T-cell (primary cell): Measurements from ENCODE around the gene DENND2D. TPM values are rescaled to one million over a fixed set of nuclear protein-coding genes. Genes with fewer than 3 reads are reported as not detected.
"Not testable (repeated sequence)": the region's sequence is repeated elsewhere in the genome, so short reads cannot be mapped to it uniquely, and the experiment has no call there.

ENCODE experiments used
- ATAC-seq, 4 experiments: fragments of 200-7000 bp in 3 of 4; fragments of 150-1000 bp in 1 of 4; cut with Tn5 transposase; replicated peaks in 1 of 4; 1 replicate in 3 of 4; 2 replicates in 1 of 4; pipeline ENCODE4 v1.10.0; 2021; ENCODE audit warnings: moderate library complexity in 3 of 4, mild to moderate bottlenecking in 2 of 4, moderate number of reproducible peaks in 1 of 4
- CTCF ChIA-PET, 2 donors: fragments of 300-600 bp; sonication (Branson Sonifier 250); formaldehyde crosslinking; loops; one replicate each; lab custom pipeline; 2022; ENCODE audit warnings: antibody characterized with exemption in 2 of 2; lab: Charles Lee
- POLR2A ChIA-PET, 2 donors: fragments of 300-600 bp; sonication (Branson Sonifier 250); formaldehyde crosslinking; loops; one replicate each; lab custom pipeline; 2022; ENCODE audit warnings: antibody characterized with exemption in 2 of 2; lab: Charles Lee
- DNase-seq, 35 experiments: peaks; one replicate each; pipeline versions ENCODE4 v3.0.0 to v3.0.0-alpha.2; 2013 to 2023
- H3K27ac ChIP-seq: one replicate; pipeline ENCODE4 v1.5.1; 2013; ENCODE audit warnings: low read length
- H3K27me3 ChIP-seq, 2 experiments: replicated peaks in 1 of 2; 1 replicate in 1 of 2; 2 replicates in 1 of 2; pipeline versions ENCODE4 v1.6.1 to v1.7.0; 2013; ENCODE audit warnings: low read length in 1 of 2, mixed read lengths in 1 of 2; ENCODE audit not compliant: control insufficient read depth in 2 of 2, insufficient read depth in 2 of 2; ENCODE audit errors: extremely low read depth in 1 of 2
- H3K36me3 ChIP-seq, 2 donors: 1 replicate in 1 of 2; 2 replicates in 1 of 2; pipeline versions ENCODE4 v1.6.1 to v1.7.0; 2013; ENCODE audit warnings: low read length in 1 of 2; ENCODE audit not compliant: control insufficient read depth in 2 of 2, insufficient read depth in 1 of 2; ENCODE audit errors: extremely low read depth in 1 of 2
- H3K4me1 ChIP-seq, 2 experiments: 1 replicate in 1 of 2; 2 replicates in 1 of 2; pipeline versions ENCODE4 v1.6.1 to v1.7.0; 2013; ENCODE audit warnings: low read length in 2 of 2, mixed read lengths in 1 of 2; ENCODE audit not compliant: insufficient read depth in 2 of 2, control insufficient read depth in 1 of 2; ENCODE audit errors: extremely low read depth in 1 of 2
- H3K4me3 ChIP-seq, 2 donors: 1 replicate in 1 of 2; 2 replicates in 1 of 2; pipeline versions ENCODE4 v1.5.1 to v1.7.0; 2013; ENCODE audit warnings: mild to moderate bottlenecking in 2 of 2, low read length in 1 of 2, moderate library complexity in 1 of 2; ENCODE audit not compliant: control insufficient read depth in 1 of 2; ENCODE audit errors: extremely low read depth in 1 of 2
- H3K9me3 ChIP-seq: 2 replicates; pipeline ENCODE4 v1.7.0; 2013
- H3K27ac Mint-ChIP-seq, 2 donors: one replicate each; pipeline ENCODE4 v1.8.0; 2020 to 2021; ENCODE audit warnings: mild to moderate bottlenecking in 2 of 2, mixed read lengths in 2 of 2
- H3K27me3 Mint-ChIP-seq, 2 donors: one replicate each; pipeline ENCODE4 v1.8.0; 2021 to 2022; ENCODE audit warnings: mixed read lengths in 2 of 2
- H3K36me3 Mint-ChIP-seq: one replicate; pipeline ENCODE4 v1.8.0; 2021; ENCODE audit warnings: mixed read lengths
- H3K4me1 Mint-ChIP-seq, 3 donors: one replicate each; pipeline ENCODE4 v1.8.0; 2020 to 2022; ENCODE audit warnings: mixed read lengths in 3 of 3, mild to moderate bottlenecking in 1 of 3
- H3K4me3 Mint-ChIP-seq, 3 donors: one replicate each; pipeline ENCODE4 v1.8.0; 2020 to 2022; ENCODE audit warnings: mild to moderate bottlenecking in 3 of 3, mixed read lengths in 3 of 3, moderate library complexity in 3 of 3
- H3K9me3 Mint-ChIP-seq, 3 donors: one replicate each; pipeline ENCODE4 v1.8.0; 2020 to 2022; ENCODE audit warnings: mixed read lengths in 3 of 3
- WGBS: methylation state at CpG from one replicate; pipeline ENCODE4 v1.1.5; 2013; ENCODE audit warnings: missing lambda C conversion rate; ENCODE audit not compliant: insufficient coverage; 5-methylcytosine and 5-hydroxymethylcytosine counted together
- total RNA-seq, 35 experiments: library from RNA in 6 of 35; stranded (reverse) in 6 of 35; fragments of 120-200 nt in 1 of 35; gene quantifications; one replicate each; pipeline versions ENCODE4 v1.2.1 to v1.2.4 and lab custom pipeline; 2013 to 2026

DENND2D gene
- total RNA-seq, 5 donors from 2014 or later (not counting 1 experiment from before 2014, with no cell fraction given): 128 to 234 (median 222) TPM

DNA sequence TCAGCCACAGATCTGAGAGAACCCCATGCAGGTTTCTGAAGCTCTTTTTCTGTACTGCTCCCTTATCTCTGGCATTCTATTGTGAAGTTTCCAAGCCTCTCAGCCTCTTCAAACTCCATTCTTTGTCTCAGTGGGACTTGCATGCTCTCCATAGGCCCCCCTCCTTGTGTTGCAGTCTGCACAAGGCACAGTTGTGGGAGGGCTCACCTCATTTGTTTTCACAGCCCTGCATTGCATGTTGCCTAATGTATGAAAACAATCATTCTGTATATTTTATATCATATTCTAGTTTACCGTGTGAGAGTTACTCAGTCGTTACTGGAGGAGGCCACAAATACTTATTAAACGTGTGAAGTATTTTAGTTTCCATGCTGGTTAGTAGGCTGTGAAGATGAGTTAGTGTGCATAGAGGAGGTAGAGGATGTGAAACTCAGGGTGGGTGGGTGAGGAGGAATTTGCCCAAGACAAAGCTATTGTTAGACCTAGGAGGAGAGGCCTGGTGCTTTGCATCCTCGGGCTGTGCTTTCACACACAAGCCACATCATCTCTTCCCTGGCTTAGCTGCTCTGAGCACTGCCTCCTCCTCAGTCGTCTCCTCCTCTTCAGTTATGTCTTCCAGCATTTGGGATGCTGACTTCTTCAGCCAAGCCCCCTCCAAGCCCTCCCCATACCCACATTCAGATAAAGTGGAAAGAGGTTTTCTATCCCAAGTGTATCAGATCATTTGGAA is 19.3 kb upstream of the DENND2D start:
- POLR2A ChIA-PET: interaction anchor here in 1 of 2 donors (0.6 to 1.3 kb wide), 2 partner anchors 21 to 373 kb away, joined by 3 read pairs; no protein-coding TSS in a partner anchor
- peaks cover 0 to 2% of the 10 kb centered on the region in 2 donors for H3K27me3 Mint-ChIP-seq
- peak overlapping the region; percentile 95 to 96 for H3K27ac Mint-ChIP-seq
- no peaks in the 10 kb centered on the region for H3K9me3 ChIP-seq
- peak in 2 of 35 experiments; percentile 19 to 33 for DNase-seq
- no CpG with 5 or more reads among the region's 5 CpGs for WGBS
- peaks cover 94 to 100% (median 95%) of the 10 kb centered on the region in 3 donors for H3K4me1 Mint-ChIP-seq
- peak overlapping the region; percentile 34 to 81 (median 37) for H3K4me3 Mint-ChIP-seq
- no peaks in the 10 kb centered on the region for H3K27me3 ChIP-seq
- no peak for ATAC-seq
- H3K4me1 ChIP-seq: peaks cover 80 to 92% of the 10 kb centered on the region in 2 experiments
- peak overlapping the region; percentile 87 for H3K27ac ChIP-seq
- CTCF ChIA-PET: interaction anchor here in 1 of 2 donors (0.8 to 5.6 kb wide), 6 partner anchors 13 to 181 kb away, joined by 3 to 50 read pairs (median 4); partner anchors contain the start of gene DENND2D
- H3K36me3 Mint-ChIP-seq: no peaks in the 10 kb centered on the region
- H3K9me3 Mint-ChIP-seq: peaks cover 0 to 11% (median 9%) of the 10 kb centered on the region in 3 donors
- H3K36me3 ChIP-seq: no peaks in the 10 kb centered on the region
- peak overlapping the region in 1 of 2 donors; percentile 36 for H3K4me3 ChIP-seq

DNA sequence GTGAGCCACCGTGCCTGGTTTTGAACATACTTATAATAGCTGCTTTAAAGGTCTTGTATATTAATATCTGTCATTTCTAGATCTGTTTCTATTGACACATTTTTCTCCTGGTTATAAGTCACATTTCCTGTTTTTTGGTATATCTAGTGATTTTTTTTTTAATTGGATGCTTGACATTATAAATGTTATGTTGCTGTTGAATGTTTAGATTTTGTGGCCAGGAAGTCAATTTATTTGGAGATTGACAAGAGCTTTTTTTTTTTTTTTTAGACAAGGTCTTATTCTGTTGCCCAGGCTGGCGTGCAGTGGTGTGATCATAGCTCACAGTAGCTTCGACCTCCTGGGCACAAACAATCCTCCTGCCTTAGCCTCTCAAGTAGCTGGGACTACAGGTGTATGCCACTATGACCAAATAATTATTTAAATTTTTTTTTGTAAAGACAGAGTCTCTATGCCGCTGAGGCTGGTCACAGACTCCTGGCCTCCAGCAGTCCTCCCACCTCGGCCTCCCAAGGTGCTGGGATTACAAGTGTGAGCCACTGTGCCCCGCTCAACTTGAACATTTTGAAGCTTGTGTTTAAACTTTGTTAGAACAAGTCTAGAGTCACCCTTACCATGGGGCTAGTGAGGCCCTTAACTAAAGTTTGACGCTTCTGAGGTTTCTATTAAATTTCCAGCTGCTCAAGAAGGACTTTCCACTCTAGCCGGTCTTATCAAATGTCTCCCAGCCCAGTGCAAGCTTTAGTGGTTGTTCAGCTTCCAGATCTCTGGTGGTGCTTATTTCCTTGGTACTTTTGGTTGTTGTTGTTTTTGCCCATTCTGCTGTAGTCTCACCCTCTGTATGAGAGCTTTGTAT is 18.5 kb upstream of the DENND2D start:
- ATAC-seq (no peak), DNase-seq (peak in 1 of 35 experiments; percentile 5)
- H3K27ac ChIP-seq: peak overlapping the region; percentile 87
- Mint-ChIP-seq H3K27me3 (peaks cover 0 to 2% of the 10 kb centered on the region in 2 donors), H3K27ac (peak overlapping the region; percentile 95 to 96), H3K4me3 (peak overlapping the region in 2 of 3 donors; percentile 29 to 81), H3K4me1 (peaks cover 96 to 100% (median 97%) of the 10 kb centered on the region in 3 donors), H3K36me3 (no peaks in the 10 kb centered on the region), H3K9me3 (peaks cover 0 to 11% (median 9%) of the 10 kb centered on the region in 3 donors)
- ChIA-PET CTCF (interaction anchor here (0.8 to 5.6 kb wide), 7 partner anchors 12 to 182 kb away, joined by 3 to 50 read pairs (median 4); partner anchors contain the start of gene DENND2D (in 1 of the 2)), POLR2A (interaction anchor here (0.6 to 1.3 kb wide), 12 partner anchors 11 to 548 kb away, joined by 3 to 6 read pairs (median 4); no protein-coding TSS in a partner anchor)
- peak overlapping the region in 1 of 2 donors; percentile 5 for H3K4me3 ChIP-seq
- peaks cover 78 to 96% of the 10 kb centered on the region in 2 experiments for H3K4me1 ChIP-seq
- 72% methylated on average over 3 of the region's 8 CpGs for WGBS
- no peaks in the 10 kb centered on the region for H3K36me3 ChIP-seq
- H3K27me3 ChIP-seq: no peaks in the 10 kb centered on the region
- no peaks in the 10 kb centered on the region for H3K9me3 ChIP-seq

DNA sequence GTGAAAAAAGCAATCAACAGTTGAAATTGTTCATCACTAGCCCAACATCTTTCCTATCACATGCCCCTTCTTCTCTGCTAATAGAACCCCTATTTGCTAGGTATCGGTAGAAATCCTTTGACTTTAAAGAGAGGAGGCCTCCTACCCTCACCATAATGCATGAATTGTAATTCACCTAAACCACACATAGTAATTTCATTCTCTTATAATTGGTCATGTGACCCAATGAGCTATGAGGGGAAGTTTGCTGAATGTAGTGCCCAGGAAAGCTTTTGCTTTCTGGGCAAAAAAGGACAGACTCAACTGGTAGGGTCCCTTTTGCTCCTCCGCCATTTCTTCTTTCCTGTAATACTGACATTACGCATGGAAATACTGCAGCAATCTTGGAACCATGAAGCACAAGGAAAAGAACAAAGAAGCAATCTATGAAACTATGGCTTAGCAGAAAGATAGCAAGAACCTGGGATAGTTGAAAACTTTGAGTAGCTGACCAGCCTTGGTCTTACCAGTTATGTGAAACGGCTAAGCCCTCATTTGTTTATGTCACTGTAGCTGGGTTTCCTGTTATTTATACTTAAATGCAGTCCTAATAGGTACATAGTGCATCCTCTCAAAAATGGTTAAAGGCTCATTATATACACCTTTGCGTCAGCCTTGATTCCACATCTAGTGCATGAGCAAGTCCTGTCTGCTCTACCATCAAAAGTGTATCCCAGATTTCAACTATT is 16.9 kb upstream of the DENND2D start:
- peak overlapping the region; percentile 62 to 81 (median 63) for H3K4me3 Mint-ChIP-seq
- no peak overlapping the region for H3K4me3 ChIP-seq
- WGBS: 100% methylated on average over 1 of the region's 5 CpGs

DNA sequence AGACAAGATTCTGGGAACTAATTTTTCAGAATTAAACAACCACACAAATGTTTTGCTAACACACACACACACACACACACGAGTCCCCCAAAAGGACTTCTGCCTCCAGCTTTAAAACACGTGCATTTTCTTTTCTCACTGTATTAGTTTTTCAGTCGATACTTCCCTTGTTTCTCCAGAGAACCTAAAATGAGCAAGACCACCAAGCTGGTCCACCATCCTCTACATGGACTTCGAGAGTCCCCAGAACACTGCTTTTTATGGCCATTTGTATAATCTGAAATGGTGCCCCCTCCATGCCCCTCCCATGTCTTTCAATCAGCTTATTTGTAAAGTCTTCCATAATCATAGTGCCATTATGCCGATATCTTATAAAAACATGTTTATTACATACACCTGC is 16.3 kb upstream of the DENND2D start:
- Histone ChIP-seq H3K4me1 (peaks cover 71 to 96% of the 10 kb centered on the region in 2 experiments), H3K27me3 (no peaks in the 10 kb centered on the region), H3K36me3 (no peaks in the 10 kb centered on the region), H3K9me3 (no peaks in the 10 kb centered on the region), H3K4me3 (no peak overlapping the region), H3K27ac (peak overlapping the region; percentile 87)
- Mint-ChIP-seq H3K4me3 (peak overlapping the region; percentile 62 to 81 (median 63)), H3K4me1 (peaks cover 93 to 99% (median 97%) of the 10 kb centered on the region in 3 donors), H3K9me3 (peaks cover 0 to 11% (median 9%) of the 10 kb centered on the region in 3 donors), H3K27ac (peak overlapping the region; percentile 95 to 96), H3K27me3 (peaks cover 0 to 2% of the 10 kb centered on the region in 2 donors), H3K36me3 (no peaks in the 10 kb centered on the region)
- 8% methylated on average over 2 of the region's 5 CpGs for WGBS
- DNase-seq: no peak
- ChIA-PET POLR2A (interaction anchor here in 1 of 2 donors (0.7 kb wide), 1 partner anchor 13 kb away, joined by 3 read pairs; no protein-coding TSS in a partner anchor), CTCF (interaction anchor here in 1 of 2 donors (1.4 to 5.6 kb wide), 2 partner anchors 19 to 118 kb away, joined by 3 to 50 read pairs; partner anchors contain the start of gene DENND2D)
- no peak for ATAC-seq

More for the DNA sequence above, 16.9 kb upstream of the DENND2D start:
- peak overlapping the region; percentile 87 for H3K27ac ChIP-seq
- CTCF ChIA-PET: interaction anchor here (0.5 to 5.6 kb wide), 3 partner anchors 20 to 1476 kb away, joined by 3 to 50 read pairs (median 3); partner anchors contain the start of gene DENND2D (in 1 of the 2)
- POLR2A ChIA-PET: interaction anchor here in 1 of 2 donors (0.5 to 0.7 kb wide), 4 partner anchors 13 to 430 kb away, joined by 3 to 4 read pairs (median 4); no protein-coding TSS in a partner anchor
- peaks cover 0 to 2% of the 10 kb centered on the region in 2 donors for H3K27me3 Mint-ChIP-seq
- no peak for ATAC-seq
- no peaks in the 10 kb centered on the region for H3K27me3 ChIP-seq
- H3K4me1 ChIP-seq: peaks cover 77 to 99% of the 10 kb centered on the region in 2 experiments
- H3K9me3 Mint-ChIP-seq: peaks cover 0 to 11% (median 9%) of the 10 kb centered on the region in 3 donors
- no peaks in the 10 kb centered on the region for H3K9me3 ChIP-seq
- peak overlapping the region; percentile 95 to 96 for H3K27ac Mint-ChIP-seq
- peaks cover 98 to 100% (median 99%) of the 10 kb centered on the region in 3 donors for H3K4me1 Mint-ChIP-seq
- no peak for DNase-seq
- H3K36me3 ChIP-seq: no peaks in the 10 kb centered on the region
- H3K36me3 Mint-ChIP-seq: no peaks in the 10 kb centered on the region

DNA sequence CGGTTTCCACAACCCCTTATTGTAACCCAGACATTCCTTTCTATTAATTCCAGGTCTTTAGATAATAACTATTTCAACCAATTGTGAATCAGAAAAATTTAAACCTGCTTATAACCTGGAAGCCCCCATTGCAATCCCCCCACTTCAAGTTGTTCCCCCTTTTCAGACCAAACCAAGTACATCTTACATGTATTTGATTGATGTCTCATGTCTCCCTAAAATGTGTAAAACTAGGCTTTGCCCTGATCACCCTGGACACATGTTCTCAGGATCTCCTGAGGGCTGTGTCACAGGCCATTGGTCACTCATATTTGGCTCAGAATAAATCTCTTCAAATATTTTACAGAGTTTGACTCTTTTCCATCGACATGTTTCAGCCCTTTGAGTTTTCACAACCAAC is 14.8 kb upstream of the DENND2D start:
- Histone ChIP-seq H3K27ac (peak overlapping the region; percentile 87), H3K4me1 (peaks cover 59 to 81% of the 10 kb centered on the region in 2 experiments)
- ChIA-PET CTCF (interaction anchor here (0.6 to 1.4 kb wide), 12 partner anchors 8 to 595 kb away, joined by 3 to 18 read pairs (median 6); no protein-coding TSS in a partner anchor), POLR2A (interaction anchor here (0.6 to 1.7 kb wide), 7 partner anchors 14 to 533 kb away, joined by 3 to 17 read pairs (median 3); no protein-coding TSS in a partner anchor)
- peak overlapping the region; percentile 95 to 96 for H3K27ac Mint-ChIP-seq
- peaks cover 82 to 92% (median 89%) of the 10 kb centered on the region in 3 donors for H3K4me1 Mint-ChIP-seq
- H3K9me3 ChIP-seq, H3K36me3 ChIP-seq, H3K4me3 ChIP-seq, H3K36me3 Mint-ChIP-seq, H3K27me3 ChIP-seq, ATAC-seq, H3K27me3 Mint-ChIP-seq: not testable (repeated sequence)
- peak overlapping the region; percentile 62 to 81 (median 63) for H3K4me3 Mint-ChIP-seq
- peaks cover 0 to 11% (median 9%) of the 10 kb centered on the region in 3 donors for H3K9me3 Mint-ChIP-seq
- WGBS: 0% methylated on average over 1 of the region's 2 CpGs
- DNase-seq: peak in 1 of 35 experiments; percentile 19
